Suppressor macrophage treated with lipopolysaccharide for 1 hour (primary cell): ENCODE results near the gene EFCAB11.
A peak's percentile ranks its signal among the peaks of the same experiment; 100 is the strongest.

ENCODE experiments used
- DNase-seq, 3 donors: peaks; one replicate each; pipeline ENCODE4 v3.0.0-alpha.2; 2020 to 2022

The EFCAB11 gene

GRCh38 chr14:89807151-89807550 is 147.4 kb downstream of the EFCAB11 start:
- no peak for DNase-seq

GRCh38 chr14:89806451-89806850 is 148.1 kb downstream of the EFCAB11 start:
- DNase-seq, result no peak

GRCh38 chr14:89805501-89805900 is 149.0 kb downstream of the EFCAB11 start:
- DNase-seq, result no peak

- DNase-seq, result no peak
These were observed 151.0 kb downstream of the EFCAB11 start for GRCh38 chr14:89803542-89803941.

GRCh38 chr14:89801136-89801535 is 153.4 kb downstream of the EFCAB11 start:
- no peak for DNase-seq

GRCh38 chr14:89798212-89798773 is 156.2 kb downstream of the EFCAB11 start:
- no peak for DNase-seq

- DNase-seq, result no peak
These were observed 157.4 kb downstream of the EFCAB11 start for GRCh38 chr14:89797148-89797547.

- DNase-seq, result peak in 1 of 3 donors; percentile 32
These were observed 160.4 kb downstream of the EFCAB11 start for GRCh38 chr14:89794096-89794495.

- DNase-seq, result no peak
These were observed 161.2 kb downstream of the EFCAB11 start for GRCh38 chr14:89793367-89793716.

- DNase-seq, result no peak
These were observed 161.8 kb downstream of the EFCAB11 start for GRCh38 chr14:89792489-89793366.

GRCh38 chr14:89787525-89787924 is 167.0 kb downstream of the EFCAB11 start:
- DNase-seq, result no peak

GRCh38 chr14:89781046-89781445 is 173.5 kb downstream of the EFCAB11 start:
- DNase-seq, result no peak

- no peak for DNase-seq
These were observed 174.8 kb downstream of the EFCAB11 start for GRCh38 chr14:89779707-89780106.

GRCh38 chr14:89775946-89776345 is 178.6 kb downstream of the EFCAB11 start:
- DNase-seq, result no peak

- DNase-seq, result no peak
These were observed 179.4 kb downstream of the EFCAB11 start for GRCh38 chr14:89775151-89775550.

GRCh38 chr14:89773644-89774316 is 180.8 kb downstream of the EFCAB11 start:
- peak; percentile 31 to 68 (median 50) for DNase-seq

GRCh38 chr14:89773151-89773550 is 181.4 kb downstream of the EFCAB11 start:
- no peak for DNase-seq

- no peak for DNase-seq
These were observed 183.3 kb downstream of the EFCAB11 start for GRCh38 chr14:89771251-89771650.

- peak; percentile 64 to 71 (median 67) for DNase-seq
These were observed 186.7 kb downstream of the EFCAB11 start for GRCh38 chr14:89767861-89768268.

GRCh38 chr14:89767131-89767530 is 187.4 kb downstream of the EFCAB11 start:
- DNase-seq, result no peak

- DNase-seq, result no peak
These were observed 189.2 kb downstream of the EFCAB11 start for GRCh38 chr14:89765346-89765745.

- no peak for DNase-seq
These were observed 194.4 kb downstream of the EFCAB11 start for GRCh38 chr14:89760086-89760485.

- no peak for DNase-seq
These were observed 197.1 kb downstream of the EFCAB11 start for GRCh38 chr14:89757313-89757939.
